GM18499 (cell line): ENCODE measurements around the gene PIPOX.

Experiments used
- ATAC-seq: cut with Tn5 transposase; IDR thresholded peaks from one replicate; pipeline ENCODE4 v1.9.1; 2021; ENCODE audit warnings: moderate number of reproducible peaks; ENCODE audit not compliant: insufficient read depth, unreplicated experiment

PIPOX gene

DNA sequence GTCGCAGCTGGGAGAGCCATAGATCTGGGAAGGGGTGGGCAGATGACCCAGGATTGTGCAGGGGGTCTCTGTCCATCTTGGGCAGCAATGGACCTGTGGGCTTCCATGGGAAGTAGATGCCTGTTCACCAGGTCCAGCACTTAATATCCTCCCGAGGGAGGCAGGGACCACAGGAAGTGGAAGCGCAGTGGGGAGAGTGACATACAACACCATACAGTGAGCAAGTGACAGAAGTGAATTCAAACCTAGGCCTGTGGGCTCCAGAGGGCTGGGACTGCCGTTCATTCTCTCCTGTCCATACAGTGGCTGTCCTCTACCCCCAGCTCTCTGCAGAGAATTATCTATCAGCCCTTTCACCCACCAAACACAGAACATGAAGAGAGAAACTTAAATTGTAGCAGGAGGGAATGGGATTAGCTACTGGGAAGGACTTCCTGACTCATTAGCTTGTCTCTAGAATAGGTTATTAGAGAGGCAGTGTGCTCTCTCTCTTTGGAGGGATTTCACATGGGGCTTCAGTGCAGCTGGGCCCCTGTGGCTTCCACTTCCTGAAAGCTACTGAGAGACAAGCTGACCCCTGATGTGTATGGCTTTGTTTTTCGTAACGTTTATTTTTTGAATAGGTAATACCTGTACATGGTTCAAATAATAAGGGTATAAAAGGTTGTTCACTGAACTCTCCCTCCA is 24.0 kb upstream of the PIPOX start:
- ATAC-seq, result no peak

- ATAC-seq, result no peak
Observed at GRCh38 chr17:29019475-29020181, 23.3 kb upstream of the PIPOX start.

DNA sequence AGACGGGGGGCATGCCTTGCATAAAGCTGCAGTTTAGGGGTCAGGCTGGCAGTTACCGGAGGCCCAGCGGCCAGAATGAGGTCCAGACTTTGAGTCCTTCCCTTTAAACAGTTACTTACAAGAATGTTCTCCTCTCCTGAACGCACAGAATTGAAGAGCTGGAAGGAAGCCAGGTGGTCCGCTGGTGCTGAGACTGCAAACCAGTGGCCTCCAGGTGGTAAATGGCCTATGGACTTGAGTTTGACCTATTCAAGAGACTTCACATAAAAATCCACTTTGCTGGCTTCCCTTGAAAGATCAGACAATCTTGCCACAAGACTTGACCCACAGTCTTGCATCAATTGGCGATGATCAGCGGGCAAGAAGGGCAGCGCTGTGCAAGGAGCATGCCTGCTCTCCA is 22.4 kb upstream of the PIPOX start:
- no peak for ATAC-seq

- ATAC-seq, result no peak
Observed at GRCh38 chr17:29021226-29021625, 21.7 kb upstream of the PIPOX start.

DNA sequence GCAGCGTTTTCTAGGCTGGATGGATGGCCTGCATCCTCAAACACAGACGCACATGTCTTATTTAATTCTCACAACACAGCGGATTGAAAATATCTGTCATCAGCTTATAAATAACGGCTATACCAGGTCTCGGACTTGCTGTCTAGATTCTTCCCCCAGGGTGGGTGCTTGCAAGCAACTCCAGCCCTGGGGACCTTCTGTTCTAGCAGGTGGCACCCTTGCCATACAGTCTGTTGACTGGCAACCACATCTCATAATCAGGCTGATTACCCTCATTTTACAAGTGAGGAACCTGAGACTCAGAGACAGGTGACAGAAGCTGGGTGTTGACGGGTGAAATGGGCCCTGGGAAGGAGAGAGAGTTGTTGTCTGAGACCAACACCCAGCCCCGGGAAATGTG is 20.9 kb upstream of the PIPOX start:
- no peak for ATAC-seq

DNA sequence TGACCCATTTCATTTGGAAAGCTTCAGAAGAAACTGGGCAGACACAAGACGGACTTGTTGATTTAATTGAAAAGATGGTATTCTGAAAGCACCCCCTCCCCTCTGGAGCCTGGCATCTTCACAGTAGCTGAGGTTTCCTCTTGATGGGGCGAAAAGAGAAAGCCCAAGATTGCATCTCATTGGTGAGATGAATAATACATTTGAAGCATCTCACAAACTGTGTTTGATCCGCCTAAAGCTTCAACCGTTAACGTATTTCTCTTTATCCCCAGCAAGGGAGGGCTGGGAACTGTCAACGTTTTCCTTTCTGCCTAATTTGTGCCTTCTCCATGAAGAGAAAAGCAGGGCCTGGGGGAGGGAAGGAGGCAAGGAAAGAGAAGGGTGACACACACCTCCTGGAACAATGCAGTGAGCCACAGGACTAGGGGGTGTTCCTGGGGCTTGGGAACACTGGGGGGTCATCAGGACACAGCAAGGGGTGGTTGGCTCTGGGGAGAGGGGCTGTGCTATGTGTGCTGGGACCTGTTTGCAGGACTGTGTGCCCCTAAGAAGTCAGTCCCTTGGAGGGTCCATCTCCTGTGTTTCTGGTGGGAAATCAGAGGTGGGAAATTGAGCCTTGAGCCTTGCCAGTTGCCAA is 18.5 kb upstream of the PIPOX start:
- no peak for ATAC-seq

- ATAC-seq, result no peak
Observed at GRCh38 chr17:29031488-29031887, 11.5 kb upstream of the PIPOX start.

- ATAC-seq, result no peak
Observed at GRCh38 chr17:29032013-29032856, 10.7 kb upstream of the PIPOX start.

DNA sequence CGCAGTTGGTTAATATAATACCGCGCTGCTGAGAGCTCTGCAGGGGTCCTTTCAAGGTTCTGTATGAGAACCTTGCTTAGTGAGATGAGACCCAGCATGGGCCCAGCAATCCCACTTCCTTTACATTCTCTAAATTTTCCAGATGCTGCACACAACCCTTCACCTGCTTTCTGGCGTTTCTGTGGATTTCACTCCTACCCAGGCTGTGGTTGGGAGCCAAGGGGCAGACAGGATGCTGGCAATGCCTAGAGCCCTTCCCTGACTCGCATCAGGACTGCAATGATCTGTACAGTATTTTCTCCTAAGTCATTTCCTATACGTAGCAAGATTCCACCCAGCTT is 10.1 kb upstream of the PIPOX start:
- no peak for ATAC-seq

DNA sequence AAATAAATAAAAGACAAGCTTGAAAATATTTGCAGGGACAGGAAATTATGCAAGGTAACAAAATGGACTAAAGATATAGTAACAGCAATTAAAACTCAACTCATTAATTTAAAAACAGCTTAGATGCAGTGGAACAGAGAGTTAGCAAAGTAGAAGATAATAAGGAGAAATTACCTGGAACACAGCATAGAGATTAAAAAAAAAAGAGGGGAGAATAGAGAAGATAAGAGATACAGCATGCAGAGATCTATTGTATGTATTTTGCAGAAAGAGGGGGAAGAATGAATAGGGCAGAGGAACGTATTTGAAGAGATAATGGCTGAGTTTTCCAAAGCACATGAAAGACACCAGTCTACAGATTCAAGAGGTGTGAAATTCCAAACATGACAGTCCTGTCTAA is 8.4 kb upstream of the PIPOX start:
- no peak for ATAC-seq

GRCh38 chr17:29036584-29036983 is 6.4 kb upstream of the PIPOX start:
- no peak for ATAC-seq

DNA sequence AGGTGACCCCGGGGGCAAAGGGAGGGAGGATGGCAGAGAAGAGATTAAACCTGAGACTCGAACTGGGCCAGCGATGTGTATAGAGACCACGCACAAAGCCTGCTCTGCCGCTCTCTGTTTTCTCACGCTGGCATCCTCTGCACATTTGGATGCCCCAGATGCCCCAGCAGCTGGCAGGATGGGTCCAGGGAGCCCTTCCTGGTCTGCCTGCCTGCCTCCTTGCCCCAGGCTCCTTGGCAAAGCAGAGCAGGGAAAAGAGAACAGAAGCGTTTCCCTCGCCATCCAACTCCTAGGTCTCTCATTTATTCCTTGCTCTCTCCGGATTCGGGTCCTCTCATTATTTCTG is 5.2 kb upstream of the PIPOX start:
- ATAC-seq, result no peak

- ATAC-seq, result no peak
Observed at GRCh38 chr17:29038085-29038795, 4.7 kb upstream of the PIPOX start.

GRCh38 chr17:29039764-29040598 is 3.0 kb upstream of the PIPOX start:
- no peak for ATAC-seq

GRCh38 chr17:29041091-29041490 is 1.9 kb upstream of the PIPOX start:
- no peak for ATAC-seq

GRCh38 chr17:29041571-29041970 is 1.4 kb upstream of the PIPOX start:
- ATAC-seq, result no peak

DNA sequence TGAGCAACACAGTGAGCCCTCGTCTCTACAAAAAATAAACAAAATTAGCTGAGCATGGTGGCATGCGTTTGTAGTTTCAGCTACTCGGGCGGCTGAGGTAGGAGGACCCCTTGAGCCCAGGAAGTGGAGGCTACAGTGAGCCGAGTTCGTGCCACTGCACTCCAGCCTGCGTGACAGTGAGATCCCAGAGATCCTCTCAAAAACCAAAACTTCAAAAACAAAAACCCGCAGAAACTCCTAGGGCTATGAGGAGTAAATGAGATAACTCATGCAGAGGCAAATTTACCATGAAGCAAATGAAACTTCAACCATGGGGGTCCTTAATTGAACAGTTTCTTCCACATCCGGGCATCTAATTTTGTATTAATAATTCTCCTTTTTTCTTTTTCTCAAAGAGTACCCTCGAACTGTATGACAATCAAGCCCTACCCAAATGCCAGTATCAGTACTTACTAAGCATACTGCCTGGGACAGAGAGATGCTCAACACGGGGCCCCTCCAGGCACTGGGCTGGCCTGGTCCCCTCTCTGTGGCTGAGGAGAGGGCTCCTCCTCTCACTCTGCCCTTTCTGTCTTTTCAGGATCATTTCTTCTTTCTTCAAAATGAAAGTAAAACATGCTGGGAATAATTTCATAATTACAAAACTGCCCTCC is 789 bp upstream of the PIPOX start:
- ATAC-seq, result no peak

DNA sequence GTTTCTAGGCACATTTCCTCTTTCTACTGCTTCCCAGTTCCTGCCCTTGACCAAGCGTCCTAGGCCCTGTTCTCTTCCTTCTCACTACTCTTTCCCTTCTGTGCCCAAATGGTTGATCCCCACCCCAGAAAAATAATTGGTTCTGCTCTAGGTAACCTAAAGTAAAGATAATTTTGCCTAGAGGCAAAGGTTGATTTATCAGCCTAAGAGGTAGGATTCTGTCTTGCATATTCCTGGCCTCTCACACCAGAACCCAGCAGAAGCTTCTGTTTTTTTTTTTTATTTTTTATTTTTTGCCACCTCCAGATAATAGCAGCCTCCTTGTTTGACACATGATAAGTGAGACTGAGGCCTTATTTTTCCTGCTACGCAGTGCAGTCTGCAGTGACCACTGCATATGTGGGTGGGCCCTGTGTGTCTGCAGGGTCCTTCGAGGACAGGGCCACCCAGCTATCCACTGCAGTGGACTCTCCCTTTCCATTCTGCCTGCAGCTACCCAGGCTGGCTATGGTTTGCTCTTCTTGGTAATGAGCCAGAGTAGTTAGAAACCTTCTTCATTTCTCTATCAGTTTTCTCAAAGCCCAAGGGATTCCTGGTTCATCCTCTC is 701 bp downstream of the PIPOX start:
- no peak for ATAC-seq

DNA sequence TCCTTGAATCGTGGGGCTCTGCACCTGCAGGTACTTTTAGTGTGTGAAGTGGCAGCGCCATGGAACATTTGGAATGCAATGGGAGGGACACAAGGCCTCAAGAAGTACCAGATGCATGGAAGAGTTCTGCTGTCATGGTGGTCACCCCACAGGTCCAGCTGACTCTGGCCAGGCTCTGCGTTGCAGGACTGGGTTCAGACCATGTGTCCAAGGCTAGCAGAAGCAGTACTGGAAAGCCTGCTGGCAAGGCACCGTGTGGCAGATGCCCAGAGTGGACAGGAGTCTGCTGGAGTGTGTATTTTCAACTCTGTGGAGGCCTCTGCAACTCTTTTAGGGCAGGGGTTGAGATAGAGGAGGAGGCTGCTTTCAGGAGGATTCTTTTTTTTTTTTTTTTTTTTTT is 2.1 kb downstream of the PIPOX start:
- ATAC-seq, result no peak
